Measurements from ENCODE around the gene RNASE12. TPM values are rescaled to one million over a fixed set of nuclear protein-coding genes. Genes with fewer than 3 reads are reported as not detected.

RNASE12 gene
- total and polyA plus RNA-seq, 9 of the 15 experiments (the other 6 are each of a cell fraction or from before 2014, with no cell fraction given) = 0.24 TPM; not detected in 8

GRCh38 chr14:20632831-20633691 is 41.9 kb upstream of the RNASE12 start (continued):
- TF ChIP-seq ZNF655 (CRISPR knock-in tag; IDR thresholded peaks at IDR 0.05) (no peak), SMARCB1 (IDR thresholded peaks at IDR 0.05; ENCODE audit: insufficient read length, low read depth) (no peak), CTBP1 (IDR thresholded peaks at IDR 0.05; ENCODE audit: borderline replicate concordance) (peak; percentile 59; the same call in 1 of the 2 replicates), CREB3L1 (IDR thresholded peaks at IDR 0.05; ENCODE audit: borderline replicate concordance, low read depth) (0 out of 2 replicates have a peak, but pooled peaks have one; percentile 25), ELK1 (CRISPR knock-in tag; IDR thresholded peaks at IDR 0.05) (no peak), ARNT (IDR thresholded peaks at IDR 0.05) (peak in 1 of 2 experiments; percentile 60; a peak in 1 of 4 replicates), CBX1 (IDR thresholded peaks at IDR 0.05; ENCODE audit: low read depth) (no peak), SAFB2 (IDR thresholded peaks at IDR 0.05; ENCODE audit: borderline replicate concordance, low read depth, low read length, severe bottlenecking) (no peak), MBD1 (CRISPR knock-in tag; IDR thresholded peaks at IDR 0.05) (0 out of 2 replicates have a peak, but pooled peaks have one; percentile 45), HMGN3 (IDR thresholded peaks at IDR 0.05; ENCODE audit: borderline replicate concordance, extremely low read depth, insufficient read length, low read depth, low read length) (no peak), HDAC6 (IDR thresholded peaks at IDR 0.05; ENCODE audit: low read depth, low read length) (no peak), PURB (CRISPR knock-in tag; IDR thresholded peaks at IDR 0.05; ENCODE audit: low read depth) (no peak), EWSR1 (IDR thresholded peaks at IDR 0.05; ENCODE audit: borderline replicate concordance, low read depth, partially characterized antibody) (no peak), SMAD3 (CRISPR knock-in tag; conservative IDR thresholded peaks at IDR 0.05) (no peak), BHLHE40 (IDR thresholded peaks at IDR 0.05; ENCODE audit: low read length) (no peak), GABPB1 (CRISPR knock-in tag; IDR thresholded peaks at IDR 0.05) (no peak), GABPB2 (CRISPR knock-in tag; conservative IDR thresholded peaks at IDR 0.05) (no peak), MYC (IDR thresholded peaks at IDR 0.05; ENCODE audit: low read depth, low read length) (no peak), MYC (CRISPR knock-in tag; IDR thresholded peaks at IDR 0.05; ENCODE audit: borderline replicate concordance, low read depth) (no peak), PTBP1 (IDR thresholded peaks at IDR 0.05; ENCODE audit: low read depth, low read length) (no peak), SNRNP70 (optimal IDR thresholded peaks at IDR 0.05; ENCODE audit: low read depth, low read length) (no peak), SMC3 (conservative IDR thresholded peaks at IDR 0.05; ENCODE audit: insufficient read depth, low read depth, low read length) (no peak), POLR2AphosphoS2 (IDR thresholded peaks at IDR 0.05; ENCODE audit: low read length) (no peak)

Data from K562 (cell line).